ENCODE data around the gene WDR59.
A peak's percentile ranks its signal among the peaks of the same experiment; 100 is the strongest.

The WDR59 gene

DNA sequence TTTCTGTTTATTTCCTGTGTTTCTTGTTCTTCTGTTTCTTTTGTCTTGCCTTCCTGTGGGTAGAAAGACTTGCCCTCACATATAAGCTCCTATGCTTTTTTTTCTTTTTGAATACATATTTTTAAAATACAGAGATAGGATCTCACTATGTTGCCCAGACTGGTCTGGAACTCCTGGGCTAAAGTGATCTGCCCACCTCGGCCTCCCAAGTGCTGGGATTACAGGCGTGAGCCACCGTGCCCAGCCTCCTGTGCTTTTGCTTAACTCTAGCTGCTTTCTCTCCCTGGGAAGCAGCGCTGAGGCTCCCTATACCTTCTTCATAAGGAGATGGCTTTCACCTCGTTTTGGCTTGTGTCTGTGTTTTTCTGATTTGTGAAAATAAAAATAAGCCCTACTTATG lies 116.9 kb downstream of the WDR59 start:
- TF ChIP-seq, protein P1, sequence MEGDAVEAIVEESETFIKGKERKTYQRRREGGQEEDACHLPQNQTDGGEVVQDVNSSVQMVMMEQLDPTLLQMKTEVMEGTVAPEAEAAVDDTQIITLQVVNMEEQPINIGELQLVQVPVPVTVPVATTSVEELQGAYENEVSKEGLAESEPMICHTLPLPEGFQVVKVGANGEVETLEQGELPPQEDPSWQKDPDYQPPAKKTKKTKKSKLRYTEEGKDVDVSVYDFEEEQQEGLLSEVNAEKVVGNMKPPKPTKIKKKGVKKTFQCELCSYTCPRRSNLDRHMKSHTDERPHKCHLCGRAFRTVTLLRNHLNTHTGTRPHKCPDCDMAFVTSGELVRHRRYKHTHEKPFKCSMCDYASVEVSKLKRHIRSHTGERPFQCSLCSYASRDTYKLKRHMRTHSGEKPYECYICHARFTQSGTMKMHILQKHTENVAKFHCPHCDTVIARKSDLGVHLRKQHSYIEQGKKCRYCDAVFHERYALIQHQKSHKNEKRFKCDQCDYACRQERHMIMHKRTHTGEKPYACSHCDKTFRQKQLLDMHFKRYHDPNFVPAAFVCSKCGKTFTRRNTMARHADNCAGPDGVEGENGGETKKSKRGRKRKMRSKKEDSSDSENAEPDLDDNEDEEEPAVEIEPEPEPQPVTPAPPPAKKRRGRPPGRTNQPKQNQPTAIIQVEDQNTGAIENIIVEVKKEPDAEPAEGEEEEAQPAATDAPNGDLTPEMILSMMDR (IDR thresholded peaks at IDR 0.05; ENCODE audit: extremely low read depth, missing control alignments), result no peak
- DNase-seq (ENCODE audit: low spot score), result no peak

DNA sequence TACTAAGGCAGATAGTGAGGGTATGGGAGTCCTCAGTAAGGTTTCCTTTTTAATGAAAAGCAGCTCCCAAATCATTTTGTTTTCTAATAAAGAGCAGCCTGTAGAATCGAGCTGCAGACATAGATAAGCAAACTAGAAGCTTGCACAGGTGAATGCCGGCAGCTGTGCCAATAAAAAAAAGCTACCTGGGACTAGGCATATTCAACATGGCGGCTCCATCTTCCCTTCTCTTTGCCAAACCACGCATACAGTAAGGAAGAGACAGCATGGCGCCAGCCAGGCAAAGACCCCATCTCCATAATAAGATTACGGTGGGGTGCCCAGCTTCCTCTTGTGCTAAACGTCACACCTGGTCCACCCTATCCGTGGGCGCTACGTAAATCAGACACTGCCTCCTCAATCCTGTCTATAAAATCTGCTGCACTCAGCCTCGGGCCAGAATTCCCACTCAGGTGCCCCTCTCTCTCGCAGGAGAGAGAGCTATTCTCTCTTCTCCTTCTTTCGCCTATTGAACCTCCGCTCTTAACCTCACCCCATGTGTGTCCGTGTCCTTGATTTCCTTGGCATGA lies 117.6 kb downstream of the WDR59 start:
- DNase-seq (ENCODE audit: low spot score), result no peak
- TF ChIP-seq, protein P1 (IDR thresholded peaks at IDR 0.05; ENCODE audit: extremely low read depth, missing control alignments), result no peak

DNA sequence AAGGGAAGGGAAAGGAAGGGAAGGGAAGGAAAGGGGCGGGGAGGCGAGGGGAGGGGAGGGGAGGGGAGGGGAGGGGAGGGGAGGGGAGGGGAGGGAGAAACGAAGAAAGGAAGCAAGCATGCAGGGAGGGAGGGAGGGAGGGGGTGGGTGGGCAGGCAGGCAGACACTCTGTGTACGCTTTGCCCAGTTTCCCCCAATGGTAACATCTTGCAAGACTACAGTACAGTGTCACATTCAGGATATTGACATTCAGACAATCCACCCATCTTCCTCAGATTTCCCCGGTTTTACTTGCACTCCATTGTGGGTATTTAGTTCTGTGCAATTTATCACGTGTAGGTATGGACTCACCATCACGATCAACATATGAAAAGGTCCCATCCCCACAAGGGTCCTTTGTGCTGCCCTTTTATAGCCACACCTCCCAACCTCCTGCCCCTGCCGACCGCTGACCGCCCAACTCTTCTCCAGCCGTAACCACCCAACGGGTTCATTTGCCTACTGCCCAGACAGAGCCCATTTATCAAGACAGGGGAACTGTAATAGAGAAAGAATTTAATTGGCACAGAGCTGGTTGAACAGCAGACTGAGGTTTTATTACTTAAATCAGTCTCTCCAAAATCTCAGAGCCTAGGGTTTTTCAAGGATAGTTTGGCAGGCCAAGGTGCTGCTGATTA lies 118.9 kb downstream of the WDR59 start:
- no peak for DNase-seq (ENCODE audit: low spot score)
- TF ChIP-seq, protein P1 (IDR thresholded peaks at IDR 0.05; ENCODE audit: extremely low read depth, missing control alignments), result no peak

DNA sequence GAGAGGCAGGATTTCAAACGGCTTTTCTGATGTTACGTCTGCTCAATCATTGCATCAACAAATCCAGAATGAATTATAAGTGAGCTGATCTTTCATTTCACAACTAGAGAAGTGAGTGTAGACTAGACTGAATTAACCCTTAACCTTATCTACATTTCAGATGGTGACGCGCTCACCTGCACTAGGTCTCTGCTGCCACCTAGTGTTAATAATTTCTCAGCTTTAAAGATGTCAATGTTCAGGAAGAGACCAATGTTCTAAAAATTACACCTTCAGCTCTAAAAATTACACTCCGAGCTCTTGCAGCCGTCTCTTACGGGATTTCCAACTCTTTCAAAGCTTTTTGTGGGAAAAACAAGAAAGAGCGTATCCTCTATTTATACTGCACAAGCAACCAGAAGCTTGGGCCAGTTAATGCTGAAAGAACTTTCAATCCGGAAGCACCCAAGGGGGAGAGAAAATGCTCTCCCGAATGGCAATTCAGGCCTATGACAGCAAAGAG lies 122.1 kb downstream of the WDR59 start:
- TF ChIP-seq, protein P1 (IDR thresholded peaks at IDR 0.05; ENCODE audit: extremely low read depth, missing control alignments), result peak; percentile 41
- DNase-seq (ENCODE audit: low spot score), result peak; percentile 80

DNA sequence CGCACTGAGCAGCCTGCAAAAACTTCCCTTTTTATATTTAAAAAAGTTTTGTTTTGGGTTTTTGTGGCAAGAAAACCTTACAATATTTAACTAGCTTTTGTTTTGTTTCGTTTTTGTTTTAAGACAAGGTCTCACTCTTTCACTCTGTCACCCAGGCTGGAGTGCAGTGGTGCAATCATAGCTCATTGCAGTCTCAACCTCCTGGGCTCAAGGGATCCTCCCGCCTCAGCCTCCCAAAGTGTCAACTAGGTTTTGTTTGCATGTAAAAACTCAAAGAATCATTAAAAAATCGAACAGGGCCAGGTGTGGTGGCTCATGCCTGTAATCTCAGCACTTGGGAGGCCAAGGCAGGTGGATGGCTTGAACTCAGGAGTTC lies 132.4 kb downstream of the WDR59 start:
- DNase-seq (ENCODE audit: low spot score), result no peak
- TF ChIP-seq, protein P1 (IDR thresholded peaks at IDR 0.05; ENCODE audit: extremely low read depth, missing control alignments), result no peak

DNA sequence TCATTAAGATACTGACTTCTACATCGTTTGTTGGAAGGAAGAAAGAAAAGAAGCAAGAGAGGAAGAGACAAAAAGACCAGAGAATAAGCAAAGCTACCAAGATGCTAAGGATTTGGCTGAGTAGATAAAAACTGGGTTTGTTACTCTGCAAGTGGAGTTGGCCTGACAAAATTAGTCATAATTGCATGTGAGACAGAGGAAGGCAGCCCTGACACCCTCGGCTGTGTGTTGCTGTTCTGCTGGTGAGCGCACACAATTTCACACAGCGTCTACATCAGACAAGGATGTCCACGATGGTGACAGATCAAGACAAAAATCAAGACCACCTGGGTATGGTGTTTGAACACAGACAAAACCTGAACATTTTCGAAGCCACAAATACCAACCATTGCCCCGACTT lies 134.9 kb downstream of the WDR59 start:
- TF ChIP-seq, protein P1 (IDR thresholded peaks at IDR 0.05; ENCODE audit: extremely low read depth, missing control alignments), result no peak
- DNase-seq (ENCODE audit: low spot score), result no peak

DNA sequence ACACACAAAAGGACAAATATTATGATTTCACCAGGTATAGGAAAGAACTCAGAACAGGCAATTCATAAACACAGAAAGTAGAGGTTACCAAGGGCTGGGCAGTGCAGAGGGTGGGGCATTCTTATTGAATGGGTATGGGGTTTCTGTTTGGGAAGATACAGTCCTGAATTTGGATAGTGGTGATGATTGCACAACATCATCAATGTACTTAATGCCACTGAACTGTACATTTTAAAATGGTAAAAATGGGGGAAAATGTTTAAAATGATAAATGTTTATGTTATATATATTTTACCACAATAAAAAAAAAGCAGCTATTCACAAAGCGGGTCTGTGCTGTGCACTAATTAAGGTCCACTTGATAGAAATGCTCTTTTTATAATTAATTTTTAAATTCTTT lies 137.7 kb downstream of the WDR59 start:
- DNase-seq (ENCODE audit: low spot score), result no peak
- TF ChIP-seq, protein P1 (IDR thresholded peaks at IDR 0.05; ENCODE audit: extremely low read depth, missing control alignments), result no peak

Data from GM20000 (cell line).